Omental fat pad (tissue), 4 donors: ENCODE results near the gene UPB1. TPM values are rescaled to one million over a fixed set of nuclear protein-coding genes. Genes with fewer than 3 reads are reported as not detected.
"Not testable (repeated sequence)": the region's sequence is repeated elsewhere in the genome, so short reads cannot be mapped to it uniquely, and the experiment has no call there.

Experiments
- ATAC-seq: fragments of 150-250 bp; one replicate; pipeline ENCODE4 v1.9.1; 2016; ENCODE audit warnings: mild to moderate bottlenecking, moderate library complexity; ENCODE audit not compliant: low FRiP score
- DNase-seq: peaks from one replicate; pipeline ENCODE4 v3.0.0-alpha.2; 2019; ENCODE audit warnings: low spot score
- CTCF ChIP-seq, 3 donors: fragments of 450-650 bp; IDR thresholded peaks; one replicate each; pipeline ENCODE4 v1.5.1; 2016 to 2017; ENCODE audit warnings: antibody characterized with exemption in 3 of 3, mild to moderate bottlenecking in 3 of 3, moderate library complexity in 2 of 3
- total RNA-seq, 4 donors: library from RNA; depleted of rRNA; stranded (reverse); fragments of >200 nt; gene quantifications; one replicate each; pipeline ENCODE4 v1.1.0, GENCODE V29; 2016

Gene UPB1
- total RNA-seq, 4 donors from 2014 or later = 0.13 to 1.9 TPM; not detected in 2

- DNase-seq (no peak), ATAC-seq (no peak)
- no peak for TF ChIP-seq CTCF (IDR thresholded peaks at IDR 0.05)
Observed at GRCh38 chr22:24550902-24551435, 55.8 kb downstream of the UPB1 start.

- DNase-seq, ATAC-seq: not testable (repeated sequence)
Observed at GRCh38 chr22:24552503-24553286, 57.6 kb downstream of the UPB1 start.

DNA sequence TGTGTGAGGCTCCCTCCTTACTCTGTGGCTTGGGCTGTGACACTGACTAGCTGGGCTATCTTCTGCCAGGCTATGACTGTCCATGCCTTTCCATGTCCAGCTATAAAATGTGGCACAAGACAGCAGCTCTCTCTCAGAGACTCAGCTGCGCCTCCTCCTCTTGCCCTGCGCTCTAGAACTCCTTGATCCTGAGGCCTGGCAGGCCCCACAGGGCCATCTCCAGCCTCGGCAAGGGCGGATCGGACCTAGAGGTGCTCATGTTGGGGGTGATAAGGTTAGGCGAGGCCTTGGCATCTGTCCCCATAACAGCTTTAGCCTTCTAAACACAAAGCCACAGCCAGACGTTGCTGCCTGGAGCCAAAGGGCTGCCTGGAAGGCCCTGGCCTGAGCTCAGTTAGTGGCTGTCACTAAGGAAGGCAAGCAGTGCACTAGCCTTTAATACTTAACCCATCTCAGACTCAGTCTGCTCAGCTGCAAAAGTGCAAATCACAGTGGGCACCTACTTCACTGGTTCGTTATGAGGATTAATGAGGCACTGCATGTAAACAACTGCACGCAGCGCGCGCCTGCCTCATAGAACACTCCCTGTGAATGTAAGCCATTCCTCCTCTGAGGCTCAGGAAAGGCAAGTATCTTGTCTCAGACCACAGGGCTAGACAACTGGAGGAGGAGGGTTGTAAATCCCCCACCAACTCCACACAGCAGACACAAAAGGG lies 58.6 kb downstream of the UPB1 start:
- no peak for ATAC-seq
- TF ChIP-seq CTCF (IDR thresholded peaks at IDR 0.05) = no peak
- no peak for DNase-seq

DNA sequence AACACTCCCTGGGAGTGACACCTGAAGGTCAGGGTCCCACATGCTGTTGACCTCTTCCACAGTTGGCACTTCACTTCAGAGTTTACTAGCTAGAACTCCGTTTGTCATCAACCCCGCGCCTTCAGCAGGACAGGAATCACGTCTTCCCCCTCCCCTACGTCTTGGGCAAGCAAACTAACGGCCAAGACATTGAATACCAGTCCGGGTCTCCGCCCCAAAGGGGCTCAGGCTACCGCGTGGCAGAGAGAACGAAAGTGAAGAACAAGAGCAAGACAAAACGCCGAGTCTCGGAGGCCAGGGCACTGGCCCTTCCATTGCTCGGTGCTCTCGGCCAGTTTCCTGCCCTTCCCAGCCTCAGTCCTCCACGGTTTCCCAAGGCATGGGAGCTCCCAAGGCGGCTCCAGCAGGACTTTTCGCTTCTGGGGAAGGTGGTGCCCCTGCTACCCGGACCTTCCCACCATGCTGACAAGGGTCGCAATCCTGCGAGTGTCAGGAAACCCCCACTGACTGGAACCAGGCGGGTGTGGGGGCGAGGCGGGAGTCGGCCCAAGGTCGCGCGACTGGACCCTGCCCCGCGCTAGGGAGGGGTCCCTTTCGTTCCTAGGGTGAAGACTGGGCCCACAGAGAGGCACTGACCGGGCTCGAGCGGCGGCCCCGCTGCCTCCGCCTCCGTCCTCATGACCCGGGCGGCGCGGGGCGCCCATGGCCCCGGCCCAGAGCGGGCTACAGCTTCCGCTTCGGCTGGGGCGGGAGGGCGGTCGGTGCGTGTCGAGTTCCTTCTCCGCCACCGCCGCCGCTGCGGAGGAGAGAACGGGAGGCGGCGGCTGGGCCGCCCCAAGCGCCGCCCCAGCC lies 59.4 kb downstream of the UPB1 start, which contains the start of gene GUCD1:
GUCD1 (minus strand) TSS at position 826 of the 852 bp plus-strand sequence; CDS start at position 679, 147 bp downstream.
- no peak for DNase-seq
- TF ChIP-seq CTCF (IDR thresholded peaks at IDR 0.05) = no peak
- ATAC-seq = peak; percentile 21

DNA sequence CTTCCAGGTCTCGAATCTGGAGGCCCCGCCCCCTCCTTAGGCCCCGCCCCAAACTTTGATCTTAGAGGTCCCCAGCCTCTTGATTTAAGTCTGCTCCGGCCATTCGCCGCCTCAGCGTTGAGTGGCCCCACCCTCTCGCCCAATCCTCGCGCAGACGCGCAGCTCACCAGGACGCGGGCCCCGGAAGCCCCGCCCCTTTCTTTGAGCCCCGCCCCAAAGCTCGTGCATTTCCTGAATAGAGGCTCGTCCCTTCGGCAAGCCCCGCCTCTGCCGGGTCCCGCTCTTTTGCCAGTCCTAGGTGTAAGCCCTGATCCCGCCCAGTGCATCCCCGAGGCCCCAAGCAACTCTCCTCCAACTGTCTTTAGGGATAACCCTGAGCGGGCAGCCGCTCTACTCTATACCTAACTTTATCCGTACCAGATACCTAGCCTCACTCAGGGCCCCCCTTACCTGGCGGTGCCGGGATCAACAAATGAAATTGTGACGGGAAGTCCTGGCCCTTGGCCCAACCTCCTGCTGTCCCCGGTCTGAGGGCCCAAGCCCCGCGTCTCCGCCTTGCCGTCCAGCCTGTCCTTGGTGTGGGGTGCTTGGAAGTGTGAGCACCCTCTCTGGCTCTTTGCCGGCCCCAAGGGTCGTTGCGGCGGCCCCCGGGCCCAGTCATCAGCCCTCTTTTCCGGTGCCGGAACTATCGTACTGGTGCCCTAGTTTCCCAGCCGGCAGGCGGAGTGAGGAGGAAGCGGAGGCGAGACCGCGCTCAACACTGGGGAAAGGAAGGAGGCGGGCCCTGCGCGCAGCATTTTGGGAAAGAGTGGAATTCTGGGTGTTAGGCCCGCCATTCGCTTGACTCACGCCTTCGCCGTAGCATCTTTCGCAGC lies 60.3 kb downstream of the UPB1 start, which contains the start of gene SNRPD3:
SNRPD3 (plus strand) TSS at position 835 of the 875 bp plus-strand sequence. CDS start 1,676 bp downstream, outside the sequence.
- no peak for TF ChIP-seq CTCF (IDR thresholded peaks at IDR 0.05)
- peak; percentile 95 for ATAC-seq
- peak; percentile 94 for DNase-seq

- no peak for TF ChIP-seq CTCF (IDR thresholded peaks at IDR 0.05)
- DNase-seq = no peak
- no peak for ATAC-seq
Observed at GRCh38 chr22:24559471-24559870, 64.3 kb downstream of the UPB1 start.
